ENCODE results near the gene P2RY11. TPM values are rescaled to one million over a fixed set of nuclear protein-coding genes. Genes with fewer than 3 reads are reported as not detected.

The P2RY11 gene
- total RNA-seq, 1 donor from 2014 or later = 4.5 TPM

DNA sequence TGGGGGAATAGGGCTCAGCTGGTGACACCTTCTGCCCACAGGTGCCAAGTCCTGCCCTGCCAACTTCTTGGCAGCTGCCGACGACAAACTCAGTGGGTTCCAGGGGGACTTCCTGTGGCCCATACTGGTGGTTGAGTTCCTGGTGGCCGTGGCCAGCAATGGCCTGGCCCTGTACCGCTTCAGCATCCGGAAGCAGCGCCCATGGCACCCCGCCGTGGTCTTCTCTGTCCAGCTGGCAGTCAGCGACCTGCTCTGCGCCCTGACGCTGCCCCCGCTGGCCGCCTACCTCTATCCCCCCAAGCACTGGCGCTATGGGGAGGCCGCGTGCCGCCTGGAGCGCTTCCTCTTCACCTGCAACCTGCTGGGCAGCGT is 2.1 kb downstream of the P2RY11 start:
- TF ChIP-seq, protein P1, sequence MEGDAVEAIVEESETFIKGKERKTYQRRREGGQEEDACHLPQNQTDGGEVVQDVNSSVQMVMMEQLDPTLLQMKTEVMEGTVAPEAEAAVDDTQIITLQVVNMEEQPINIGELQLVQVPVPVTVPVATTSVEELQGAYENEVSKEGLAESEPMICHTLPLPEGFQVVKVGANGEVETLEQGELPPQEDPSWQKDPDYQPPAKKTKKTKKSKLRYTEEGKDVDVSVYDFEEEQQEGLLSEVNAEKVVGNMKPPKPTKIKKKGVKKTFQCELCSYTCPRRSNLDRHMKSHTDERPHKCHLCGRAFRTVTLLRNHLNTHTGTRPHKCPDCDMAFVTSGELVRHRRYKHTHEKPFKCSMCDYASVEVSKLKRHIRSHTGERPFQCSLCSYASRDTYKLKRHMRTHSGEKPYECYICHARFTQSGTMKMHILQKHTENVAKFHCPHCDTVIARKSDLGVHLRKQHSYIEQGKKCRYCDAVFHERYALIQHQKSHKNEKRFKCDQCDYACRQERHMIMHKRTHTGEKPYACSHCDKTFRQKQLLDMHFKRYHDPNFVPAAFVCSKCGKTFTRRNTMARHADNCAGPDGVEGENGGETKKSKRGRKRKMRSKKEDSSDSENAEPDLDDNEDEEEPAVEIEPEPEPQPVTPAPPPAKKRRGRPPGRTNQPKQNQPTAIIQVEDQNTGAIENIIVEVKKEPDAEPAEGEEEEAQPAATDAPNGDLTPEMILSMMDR (conservative IDR thresholded peaks at IDR 0.05; ENCODE audit: low read depth, low read length) = no peak
- DNase-seq (ENCODE audit: low read depth) = no peak
- no peak overlapping the region for H3K4me3 ChIP-seq (ENCODE audit: low read depth, low read length)

DNA sequence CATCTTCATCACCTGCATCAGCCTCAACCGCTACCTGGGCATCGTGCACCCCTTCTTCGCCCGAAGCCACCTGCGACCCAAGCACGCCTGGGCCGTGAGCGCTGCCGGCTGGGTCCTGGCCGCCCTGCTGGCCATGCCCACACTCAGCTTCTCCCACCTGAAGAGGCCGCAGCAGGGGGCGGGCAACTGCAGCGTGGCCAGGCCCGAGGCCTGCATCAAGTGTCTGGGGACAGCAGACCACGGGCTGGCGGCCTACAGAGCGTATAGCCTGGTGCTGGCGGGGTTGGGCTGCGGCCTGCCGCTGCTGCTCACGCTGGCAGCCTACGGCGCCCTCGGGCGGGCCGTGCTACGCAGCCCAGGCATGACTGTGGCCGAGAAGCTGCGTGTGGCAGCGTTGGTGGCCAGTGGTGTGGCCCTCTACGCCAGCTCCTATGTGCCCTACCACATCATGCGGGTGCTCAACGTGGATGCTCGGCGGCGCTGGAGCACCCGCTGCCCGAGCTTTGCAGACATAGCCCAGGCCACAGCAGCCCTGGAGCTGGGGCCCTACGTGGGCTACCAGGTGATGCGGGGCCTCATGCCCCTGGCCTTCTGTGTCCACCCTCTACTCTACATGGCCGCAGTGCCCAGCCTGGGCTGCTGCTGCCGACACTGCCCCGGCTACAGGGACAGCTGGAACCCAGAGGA is 2.6 kb downstream of the P2RY11 start:
- TF ChIP-seq, protein P1 (conservative IDR thresholded peaks at IDR 0.05; ENCODE audit: low read depth, low read length) = no peak
- no peak overlapping the region for H3K4me3 ChIP-seq (ENCODE audit: low read depth, low read length)
- no peak for DNase-seq (ENCODE audit: low read depth)

DNA sequence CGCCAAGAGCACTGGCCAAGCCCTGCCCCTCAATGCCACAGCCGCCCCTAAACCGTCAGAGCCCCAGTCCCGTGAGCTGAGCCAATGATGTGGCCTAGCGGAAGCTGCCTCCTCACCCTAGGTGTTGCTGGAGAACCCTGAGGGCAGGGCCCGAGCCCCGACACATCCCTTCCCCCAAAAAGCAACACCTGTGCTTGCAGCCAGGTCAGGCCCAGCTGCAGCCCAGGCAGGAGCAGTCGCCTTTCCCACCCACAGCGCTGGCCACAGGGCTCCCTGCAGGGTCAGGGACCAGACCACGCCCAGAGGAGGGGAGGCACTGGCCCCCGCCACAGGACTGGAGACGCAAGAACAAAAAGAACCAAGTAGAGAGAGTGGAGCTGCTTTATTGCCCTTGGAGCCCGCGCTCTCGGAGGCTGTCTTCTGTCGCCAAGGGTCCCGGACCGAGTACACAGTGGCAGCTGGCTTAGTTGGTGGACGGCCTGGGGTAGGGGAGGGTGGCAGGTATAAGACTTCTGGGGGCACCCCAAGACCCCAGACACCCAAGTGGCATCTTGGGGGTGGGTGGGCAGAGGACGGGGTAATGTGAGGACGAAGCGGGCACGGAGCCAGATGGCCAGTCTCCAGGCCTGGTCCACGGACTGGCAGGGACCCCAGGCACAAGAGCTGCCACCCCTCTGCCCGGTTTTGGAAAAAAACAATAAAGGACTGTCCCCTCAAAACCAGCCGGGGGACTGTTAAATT is 3.3 kb downstream of the P2RY11 start:
- TF ChIP-seq, protein P1 (conservative IDR thresholded peaks at IDR 0.05; ENCODE audit: low read depth, low read length) = no peak
- no peak overlapping the region for H3K4me3 ChIP-seq (ENCODE audit: low read depth, low read length)
- no peak for DNase-seq (ENCODE audit: low read depth)

GRCh38 chr19:10115392-10116084 is 4.0 kb downstream of the P2RY11 start:
- no peak for DNase-seq (ENCODE audit: low read depth)
- TF ChIP-seq, protein P1 (conservative IDR thresholded peaks at IDR 0.05; ENCODE audit: low read depth, low read length) = no peak
- H3K4me3 ChIP-seq (ENCODE audit: low read depth, low read length) = no peak overlapping the region

GRCh38 chr19:10116085-10116865 is 4.8 kb downstream of the P2RY11 start:
- TF ChIP-seq, protein P1 (conservative IDR thresholded peaks at IDR 0.05; ENCODE audit: low read depth, low read length) = no peak
- no peak for DNase-seq (ENCODE audit: low read depth)
- no peak overlapping the region for H3K4me3 ChIP-seq (ENCODE audit: low read depth, low read length)

- no peak overlapping the region for H3K4me3 ChIP-seq (ENCODE audit: low read depth, low read length)
- TF ChIP-seq, protein P1 (conservative IDR thresholded peaks at IDR 0.05; ENCODE audit: low read depth, low read length) = no peak
- no peak for DNase-seq (ENCODE audit: low read depth)
Observed at GRCh38 chr19:10116866-10117616, 5.5 kb downstream of the P2RY11 start.
